IMR-90 (cell line): Measurements from ENCODE around the gene PLAC9.
A peak's percentile ranks its signal among the peaks of the same experiment; 100 is the strongest.

Experiments used
- MAZ ChIP-seq: IDR thresholded peaks from 2 replicates; pipeline ENCODE4 v1.6.1; 2012; ENCODE audit warnings: low read depth, mild to moderate bottlenecking, low read length, improper control_type of control experiment, moderate library complexity, borderline replicate concordance
- MXI1 ChIP-seq: IDR thresholded peaks from 2 replicates; pipeline ENCODE4 v1.6.1; 2012; ENCODE audit warnings: low read depth, mild to moderate bottlenecking, low read length, moderate library complexity, borderline replicate concordance
- POLR2A ChIP-seq: IDR thresholded peaks from 2 replicates; pipeline ENCODE4 v1.6.1; 2012; ENCODE audit warnings: mild to moderate bottlenecking, low read depth, low read length
- TF ChIP-seq, protein P1 (sequence below): fragments of 150-350 bp; IDR thresholded peaks from 2 replicates; pipeline ENCODE4 v1.6.1; 2017; ENCODE audit warnings: mild to moderate bottlenecking, antibody characterized with exemption, low read length, low read depth
- TF ChIP-seq, protein P2 (sequence below): conservative IDR thresholded peaks from 2 replicates; pipeline ENCODE4 v1.5.1; 2012; ENCODE audit warnings: mild to moderate bottlenecking, low read depth, low read length, improper control_type of control experiment

DNA sequence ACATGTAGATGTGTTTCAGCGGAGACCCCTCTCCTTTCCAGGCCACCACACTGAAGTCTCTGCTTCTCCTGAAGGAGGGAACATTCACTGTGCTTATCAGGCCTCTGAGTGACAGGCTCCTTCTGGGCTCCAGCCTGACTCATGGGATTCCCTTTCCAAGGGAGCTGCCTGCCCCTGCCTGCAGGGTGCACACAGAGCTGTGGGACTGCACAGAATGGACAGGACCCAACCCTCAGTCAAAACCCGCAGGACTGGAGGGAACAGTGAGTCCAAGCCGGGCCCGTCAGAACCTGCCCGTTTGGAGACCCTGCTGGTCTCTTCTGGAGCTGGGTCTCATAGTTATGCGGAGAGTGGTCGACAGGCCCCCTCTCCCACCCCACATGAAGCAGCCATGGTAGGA, 32.6 kb downstream of the PLAC9 start:
- TF ChIP-seq MAZ (peak; percentile 47; the same call in 1 of the 2 replicates), POLR2A (no peak), MXI1 (no peak)
- TF ChIP-seq, protein P1, sequence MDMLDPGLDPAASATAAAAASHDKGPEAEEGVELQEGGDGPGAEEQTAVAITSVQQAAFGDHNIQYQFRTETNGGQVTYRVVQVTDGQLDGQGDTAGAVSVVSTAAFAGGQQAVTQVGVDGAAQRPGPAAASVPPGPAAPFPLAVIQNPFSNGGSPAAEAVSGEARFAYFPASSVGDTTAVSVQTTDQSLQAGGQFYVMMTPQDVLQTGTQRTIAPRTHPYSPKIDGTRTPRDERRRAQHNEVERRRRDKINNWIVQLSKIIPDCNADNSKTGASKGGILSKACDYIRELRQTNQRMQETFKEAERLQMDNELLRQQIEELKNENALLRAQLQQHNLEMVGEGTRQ: no peak
- TF ChIP-seq, protein P2, sequence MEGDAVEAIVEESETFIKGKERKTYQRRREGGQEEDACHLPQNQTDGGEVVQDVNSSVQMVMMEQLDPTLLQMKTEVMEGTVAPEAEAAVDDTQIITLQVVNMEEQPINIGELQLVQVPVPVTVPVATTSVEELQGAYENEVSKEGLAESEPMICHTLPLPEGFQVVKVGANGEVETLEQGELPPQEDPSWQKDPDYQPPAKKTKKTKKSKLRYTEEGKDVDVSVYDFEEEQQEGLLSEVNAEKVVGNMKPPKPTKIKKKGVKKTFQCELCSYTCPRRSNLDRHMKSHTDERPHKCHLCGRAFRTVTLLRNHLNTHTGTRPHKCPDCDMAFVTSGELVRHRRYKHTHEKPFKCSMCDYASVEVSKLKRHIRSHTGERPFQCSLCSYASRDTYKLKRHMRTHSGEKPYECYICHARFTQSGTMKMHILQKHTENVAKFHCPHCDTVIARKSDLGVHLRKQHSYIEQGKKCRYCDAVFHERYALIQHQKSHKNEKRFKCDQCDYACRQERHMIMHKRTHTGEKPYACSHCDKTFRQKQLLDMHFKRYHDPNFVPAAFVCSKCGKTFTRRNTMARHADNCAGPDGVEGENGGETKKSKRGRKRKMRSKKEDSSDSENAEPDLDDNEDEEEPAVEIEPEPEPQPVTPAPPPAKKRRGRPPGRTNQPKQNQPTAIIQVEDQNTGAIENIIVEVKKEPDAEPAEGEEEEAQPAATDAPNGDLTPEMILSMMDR: peak; percentile 43
